ENCODE data around the gene TMEM135. TPM values are rescaled to one million over a fixed set of nuclear protein-coding genes. Genes with fewer than 3 reads are reported as not detected.

Gene TMEM135
- total and polyA plus RNA-seq, 2 donors from 2014 or later = 12.0 to 24.6 TPM

GRCh38 chr11:87176044-87176443 lies 138.3 kb downstream of the TMEM135 start:
- Histone ChIP-seq H3K9ac (ENCODE audit: low read length in 3 of 3) (no peak overlapping the region), H3K9me3 (ENCODE audit: control insufficient read depth in 2 of 3, insufficient read depth in 1 of 3, low read length in 3 of 3) (no peaks in the 10 kb centered on the region), H3K4me3 (ENCODE audit: low read length in 3 of 3) (no peak overlapping the region), H3K27me3 (ENCODE audit: control insufficient read depth, insufficient read depth, low read length) (no peaks in the 10 kb centered on the region), H3K27ac (ENCODE audit: low read depth in 2 of 2, low read length in 2 of 2) (no peak overlapping the region), H3K4me1 (ENCODE audit: control insufficient read depth in 2 of 3, insufficient read depth in 2 of 3, low read depth in 1 of 3, low read length in 3 of 3) (peaks cover 0 to 5% (median 0%) of the 10 kb centered on the region in 3 donors), H3K36me3 (ENCODE audit: control insufficient read depth in 2 of 3, insufficient read depth in 3 of 3, low read length in 3 of 3) (no peaks in the 10 kb centered on the region)
- intact Hi-C loops (cut with DNase I) = no loop called here
- TF ChIP-seq, protein P1, sequence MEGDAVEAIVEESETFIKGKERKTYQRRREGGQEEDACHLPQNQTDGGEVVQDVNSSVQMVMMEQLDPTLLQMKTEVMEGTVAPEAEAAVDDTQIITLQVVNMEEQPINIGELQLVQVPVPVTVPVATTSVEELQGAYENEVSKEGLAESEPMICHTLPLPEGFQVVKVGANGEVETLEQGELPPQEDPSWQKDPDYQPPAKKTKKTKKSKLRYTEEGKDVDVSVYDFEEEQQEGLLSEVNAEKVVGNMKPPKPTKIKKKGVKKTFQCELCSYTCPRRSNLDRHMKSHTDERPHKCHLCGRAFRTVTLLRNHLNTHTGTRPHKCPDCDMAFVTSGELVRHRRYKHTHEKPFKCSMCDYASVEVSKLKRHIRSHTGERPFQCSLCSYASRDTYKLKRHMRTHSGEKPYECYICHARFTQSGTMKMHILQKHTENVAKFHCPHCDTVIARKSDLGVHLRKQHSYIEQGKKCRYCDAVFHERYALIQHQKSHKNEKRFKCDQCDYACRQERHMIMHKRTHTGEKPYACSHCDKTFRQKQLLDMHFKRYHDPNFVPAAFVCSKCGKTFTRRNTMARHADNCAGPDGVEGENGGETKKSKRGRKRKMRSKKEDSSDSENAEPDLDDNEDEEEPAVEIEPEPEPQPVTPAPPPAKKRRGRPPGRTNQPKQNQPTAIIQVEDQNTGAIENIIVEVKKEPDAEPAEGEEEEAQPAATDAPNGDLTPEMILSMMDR (IDR thresholded peaks at IDR 0.05; ENCODE audit: borderline replicate concordance, extremely low read depth, insufficient read depth) = no peak
- DNase-seq = no peak
- no peak for FAIRE-seq

- no peak overlapping the region for H3K27ac ChIP-seq (ENCODE audit: low read depth in 2 of 2, low read length in 2 of 2)
- H3K36me3 ChIP-seq (ENCODE audit: control insufficient read depth in 2 of 3, insufficient read depth in 3 of 3, low read length in 3 of 3) = no peaks in the 10 kb centered on the region
- no peaks in the 10 kb centered on the region for H3K27me3 ChIP-seq (ENCODE audit: control insufficient read depth, insufficient read depth, low read length)
- DNase-seq = no peak
- TF ChIP-seq, protein P1 (IDR thresholded peaks at IDR 0.05; ENCODE audit: borderline replicate concordance, extremely low read depth, insufficient read depth) = no peak
- no peak for FAIRE-seq
- H3K9me3 ChIP-seq (ENCODE audit: control insufficient read depth in 2 of 3, insufficient read depth in 1 of 3, low read length in 3 of 3) = no peaks in the 10 kb centered on the region
- intact Hi-C loops (cut with DNase I) = no loop called here
- H3K9ac ChIP-seq (ENCODE audit: low read length in 3 of 3) = no peak overlapping the region
- no peak overlapping the region for H3K4me3 ChIP-seq (ENCODE audit: low read length in 3 of 3)
- no peaks in the 10 kb centered on the region for H3K4me1 ChIP-seq (ENCODE audit: control insufficient read depth in 2 of 3, insufficient read depth in 2 of 3, low read depth in 1 of 3, low read length in 3 of 3)
Measured at GRCh38 chr11:87179621-87180020, 141.9 kb downstream of the TMEM135 start.

DNA sequence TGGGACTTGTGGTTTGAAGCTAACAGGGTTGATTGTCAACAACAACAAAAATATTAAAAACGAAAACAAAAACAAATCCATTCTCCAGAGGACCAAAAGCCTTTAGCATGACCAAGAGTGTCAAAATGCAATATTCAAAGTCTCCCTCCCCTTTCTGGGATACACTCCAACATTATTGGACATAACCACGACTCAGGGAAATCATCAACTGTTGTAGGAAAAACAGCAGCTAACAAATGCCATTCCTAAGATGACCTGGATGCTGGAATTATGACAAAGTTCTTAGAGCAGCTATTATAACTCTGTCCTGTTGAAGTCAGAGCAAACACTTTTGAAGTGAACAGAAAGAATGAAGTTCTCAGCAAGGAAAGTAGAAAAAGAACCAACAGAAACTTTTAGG lies 143.0 kb downstream of the TMEM135 start:
- Histone ChIP-seq H3K4me3 (ENCODE audit: low read length in 3 of 3) (no peak overlapping the region), H3K9ac (ENCODE audit: low read length in 3 of 3) (no peak overlapping the region), H3K27me3 (ENCODE audit: control insufficient read depth, insufficient read depth, low read length) (no peaks in the 10 kb centered on the region), H3K9me3 (ENCODE audit: control insufficient read depth in 2 of 3, insufficient read depth in 1 of 3, low read length in 3 of 3) (no peaks in the 10 kb centered on the region), H3K4me1 (ENCODE audit: control insufficient read depth in 2 of 3, insufficient read depth in 2 of 3, low read depth in 1 of 3, low read length in 3 of 3) (no peaks in the 10 kb centered on the region), H3K27ac (ENCODE audit: low read depth in 2 of 2, low read length in 2 of 2) (no peak overlapping the region), H3K36me3 (ENCODE audit: control insufficient read depth in 2 of 3, insufficient read depth in 3 of 3, low read length in 3 of 3) (no peaks in the 10 kb centered on the region)
- no peak for FAIRE-seq
- TF ChIP-seq, protein P1 (IDR thresholded peaks at IDR 0.05; ENCODE audit: borderline replicate concordance, extremely low read depth, insufficient read depth) = no peak
- intact Hi-C loops (cut with DNase I) = no loop called here
- DNase-seq = no peak

DNA sequence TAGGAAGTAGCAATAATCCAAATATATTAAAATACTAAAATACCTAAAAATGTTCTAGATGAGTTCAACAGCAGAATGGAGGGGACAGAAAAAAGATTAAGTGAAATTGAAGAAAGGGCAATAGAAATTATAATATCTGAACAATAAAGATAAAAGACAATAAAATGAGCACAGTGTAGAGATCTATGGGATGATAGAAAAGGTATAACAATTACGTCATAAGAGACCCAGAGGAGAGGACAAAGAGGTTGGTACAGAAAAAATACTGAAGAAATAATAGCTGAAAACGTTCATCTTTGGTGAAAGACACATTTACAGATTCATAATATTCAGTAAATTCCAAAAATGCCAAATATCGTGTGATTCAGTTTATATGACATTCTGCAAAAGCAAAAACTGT lies 143.4 kb downstream of the TMEM135 start:
- H3K9me3 ChIP-seq (ENCODE audit: control insufficient read depth in 2 of 3, insufficient read depth in 1 of 3, low read length in 3 of 3) = no peaks in the 10 kb centered on the region
- FAIRE-seq = no peak

More for the DNA sequence above, 143.4 kb downstream of the TMEM135 start:
- Histone ChIP-seq H3K4me3 (ENCODE audit: low read length in 3 of 3) (no peak overlapping the region), H3K27ac (ENCODE audit: low read depth in 2 of 2, low read length in 2 of 2) (no peak overlapping the region), H3K36me3 (ENCODE audit: control insufficient read depth in 2 of 3, insufficient read depth in 3 of 3, low read length in 3 of 3) (no peaks in the 10 kb centered on the region), H3K9ac (ENCODE audit: low read length in 3 of 3) (no peak overlapping the region), H3K27me3 (ENCODE audit: control insufficient read depth, insufficient read depth, low read length) (no peaks in the 10 kb centered on the region), H3K4me1 (ENCODE audit: control insufficient read depth in 2 of 3, insufficient read depth in 2 of 3, low read depth in 1 of 3, low read length in 3 of 3) (no peaks in the 10 kb centered on the region)
- DNase-seq = no peak
- intact Hi-C loops (cut with DNase I) = no loop called here
- TF ChIP-seq, protein P1 (IDR thresholded peaks at IDR 0.05; ENCODE audit: borderline replicate concordance, extremely low read depth, insufficient read depth) = no peak

Measured in kidney (tissue), 14 donors.